HG02943 (cell line): ENCODE results near the gene PCBP1.
"Not testable (repeated sequence)": the region's sequence is repeated elsewhere in the genome, so short reads cannot be mapped to it uniquely, and the experiment has no call there.

Experiments used
- ATAC-seq: cut with Tn5 transposase; IDR thresholded peaks from one replicate; pipeline ENCODE4 v1.9.1; 2021; ENCODE audit warnings: mild to moderate bottlenecking, low read depth, moderate library complexity; ENCODE audit not compliant: unreplicated experiment

PCBP1 gene

DNA sequence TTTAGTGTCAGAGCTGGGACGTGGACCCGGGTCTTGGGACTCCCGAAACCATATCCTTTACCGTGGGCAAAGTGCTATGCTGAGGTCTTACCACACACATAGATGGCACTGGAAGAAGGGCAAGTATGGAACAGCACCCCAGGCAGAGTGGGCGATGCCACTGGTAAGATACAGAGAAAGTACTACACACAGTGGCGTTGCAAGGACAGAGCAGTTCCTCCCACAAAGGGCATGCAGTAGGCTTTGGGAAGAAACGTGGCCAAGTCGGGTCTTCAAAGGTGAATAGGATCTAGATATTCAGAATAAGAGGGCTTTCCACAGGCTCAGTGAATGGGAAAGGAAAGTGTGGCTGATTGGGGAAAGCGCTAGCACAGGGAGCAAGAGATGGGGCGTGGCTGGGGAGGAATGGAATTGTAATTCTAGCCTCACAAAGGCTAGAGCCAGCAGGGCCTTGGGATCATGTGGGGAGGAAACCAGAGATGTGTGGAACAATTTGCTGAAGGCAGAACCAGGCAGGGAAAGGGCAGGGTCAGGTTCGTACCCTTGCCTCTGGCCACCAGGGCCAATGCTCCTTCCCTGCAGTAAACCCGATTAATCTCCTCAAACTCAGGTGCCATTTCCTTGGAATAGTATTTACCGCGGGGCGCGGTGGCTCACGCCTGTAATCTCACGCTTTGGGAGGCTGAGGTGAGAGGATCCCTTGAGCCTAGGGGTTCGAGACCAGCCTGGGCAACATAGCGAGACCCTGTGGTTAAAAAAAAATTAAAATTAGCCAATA lies 36.0 kb downstream of the PCBP1 start:
- no peak for ATAC-seq

DNA sequence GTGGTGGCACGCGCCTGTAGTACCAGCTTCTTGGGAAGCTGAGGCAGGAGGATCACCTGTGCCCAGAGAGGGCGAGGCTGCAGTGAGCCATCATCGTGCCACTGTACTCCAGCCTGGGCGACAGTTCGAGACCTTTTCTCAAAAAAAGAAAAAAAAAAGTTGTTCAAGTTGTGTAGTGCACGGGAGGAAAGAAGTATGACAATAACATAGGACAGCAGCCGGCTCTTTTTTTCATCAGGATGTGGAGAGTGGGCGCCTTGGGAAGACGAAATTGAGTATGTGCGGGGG lies 36.5 kb downstream of the PCBP1 start:
- ATAC-seq = no peak

DNA sequence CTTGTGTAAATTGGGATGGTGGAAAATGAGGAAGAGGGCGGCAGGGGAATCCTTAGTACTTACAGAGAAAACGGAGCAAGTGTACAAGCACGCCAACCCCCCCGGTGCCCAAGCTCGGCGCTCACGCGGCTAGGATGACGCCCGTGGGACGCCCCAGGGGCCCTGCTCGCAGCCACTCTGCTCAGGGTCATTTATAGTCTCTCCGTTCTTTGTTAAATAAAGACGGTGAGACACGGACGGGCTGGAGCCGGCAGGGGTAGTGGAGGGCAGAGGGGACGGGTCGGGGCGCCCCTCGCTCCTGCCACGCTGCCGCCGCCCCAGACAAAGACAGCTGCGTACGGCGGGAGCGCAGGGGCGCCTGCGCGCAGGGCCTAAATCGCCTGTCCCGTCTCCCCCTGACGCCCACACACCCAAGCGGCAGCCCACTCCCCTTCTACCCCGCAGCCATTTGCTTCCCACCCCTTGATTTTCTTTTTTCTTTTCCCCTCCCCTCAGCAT lies 37.8 kb downstream of the PCBP1 start:
- no peak for ATAC-seq

DNA sequence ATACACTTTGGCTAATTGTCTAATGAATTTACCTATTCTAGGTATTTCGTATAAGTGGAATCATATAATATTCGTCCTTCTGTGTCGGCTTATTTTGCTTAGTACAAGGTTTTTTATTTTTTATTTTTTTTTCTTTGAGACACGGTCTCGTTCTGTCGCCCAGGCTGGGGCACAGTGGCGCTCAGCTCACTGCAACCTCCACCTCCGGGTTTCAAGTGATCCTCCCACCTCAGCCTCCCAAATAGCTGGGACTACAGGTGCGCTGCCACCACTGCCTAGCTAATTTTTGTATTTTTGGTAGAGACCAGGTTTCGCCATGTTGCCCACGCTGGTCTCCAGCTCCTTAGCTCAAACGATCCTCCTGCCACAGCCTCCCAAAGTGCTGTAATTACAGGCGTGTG lies 38.2 kb downstream of the PCBP1 start:
- ATAC-seq = no peak

DNA sequence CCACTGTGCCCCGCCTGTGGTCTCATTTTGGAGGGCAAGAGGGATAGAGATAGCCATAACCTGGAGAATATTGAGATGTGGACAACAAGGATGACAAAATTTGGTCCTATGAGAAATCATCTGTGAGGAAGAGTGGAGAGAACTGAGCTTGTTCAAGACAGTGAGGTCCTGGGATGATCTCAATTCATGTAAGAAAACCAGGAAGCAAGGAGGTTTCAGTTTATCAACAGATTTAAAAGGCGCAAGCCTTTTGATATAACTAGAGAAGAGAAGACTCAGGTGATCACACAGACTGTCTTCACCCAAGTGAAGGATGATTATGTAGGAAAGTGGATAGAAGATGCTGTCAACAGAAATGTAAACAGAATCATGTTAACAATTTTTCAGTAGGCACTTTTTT lies 39.1 kb downstream of the PCBP1 start:
- ATAC-seq = no peak

DNA sequence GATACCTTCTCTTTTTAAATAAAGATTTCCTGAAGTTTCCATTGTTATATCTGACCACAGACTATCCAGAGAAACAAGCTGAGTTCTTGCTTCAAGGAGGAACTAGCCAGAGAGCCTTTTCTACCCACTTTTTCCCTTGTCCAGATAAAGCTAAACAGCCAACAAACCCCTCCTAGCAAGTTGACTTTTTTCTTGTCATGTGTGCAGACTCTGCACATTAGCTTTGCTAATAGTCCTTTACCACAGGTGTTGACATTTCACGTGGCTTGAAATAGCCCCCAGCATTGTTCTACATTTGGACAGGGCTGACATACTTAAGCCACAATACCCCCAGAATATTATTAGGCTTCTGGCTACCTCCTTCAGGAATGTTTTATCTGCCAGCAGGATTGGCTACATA lies 40.7 kb downstream of the PCBP1 start:
- ATAC-seq = no peak

DNA sequence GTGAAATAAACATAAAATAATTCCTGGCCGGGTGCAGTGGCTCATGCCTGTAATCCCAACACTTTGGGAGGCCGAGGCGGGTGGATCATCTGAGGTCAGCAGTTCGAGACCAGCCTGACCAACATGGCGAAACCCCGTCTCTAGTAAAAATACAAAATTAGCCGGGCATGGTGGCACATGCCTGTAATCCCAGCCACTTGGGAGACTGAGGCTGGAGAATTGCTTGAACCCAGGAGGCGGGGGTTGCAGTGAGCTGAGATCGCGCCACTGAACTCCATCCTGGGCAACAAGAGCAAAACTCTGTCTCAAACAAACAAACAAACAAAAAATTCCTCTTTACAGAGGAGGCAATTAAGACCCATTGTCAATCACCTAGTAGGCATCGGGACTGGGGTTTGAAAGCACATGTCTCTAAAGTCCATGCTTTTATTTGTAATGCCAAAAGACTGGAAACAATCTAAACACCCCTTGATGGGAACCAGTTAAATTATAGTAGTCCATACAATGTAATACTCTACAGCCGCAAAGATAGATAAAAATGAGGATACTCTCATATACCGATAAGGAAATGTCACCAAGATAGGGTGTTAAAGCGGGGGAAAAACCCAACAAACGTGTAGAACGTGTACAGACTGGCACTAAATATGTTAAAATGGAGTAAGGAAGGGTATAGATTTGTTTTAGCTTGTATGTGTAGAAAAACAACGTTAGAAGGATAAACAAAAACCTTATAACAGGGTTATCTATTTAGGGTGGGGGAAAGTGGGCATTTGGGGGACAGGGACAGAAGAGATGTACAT lies 44.3 kb downstream of the PCBP1 start:
- ATAC-seq = not testable (repeated sequence)

DNA sequence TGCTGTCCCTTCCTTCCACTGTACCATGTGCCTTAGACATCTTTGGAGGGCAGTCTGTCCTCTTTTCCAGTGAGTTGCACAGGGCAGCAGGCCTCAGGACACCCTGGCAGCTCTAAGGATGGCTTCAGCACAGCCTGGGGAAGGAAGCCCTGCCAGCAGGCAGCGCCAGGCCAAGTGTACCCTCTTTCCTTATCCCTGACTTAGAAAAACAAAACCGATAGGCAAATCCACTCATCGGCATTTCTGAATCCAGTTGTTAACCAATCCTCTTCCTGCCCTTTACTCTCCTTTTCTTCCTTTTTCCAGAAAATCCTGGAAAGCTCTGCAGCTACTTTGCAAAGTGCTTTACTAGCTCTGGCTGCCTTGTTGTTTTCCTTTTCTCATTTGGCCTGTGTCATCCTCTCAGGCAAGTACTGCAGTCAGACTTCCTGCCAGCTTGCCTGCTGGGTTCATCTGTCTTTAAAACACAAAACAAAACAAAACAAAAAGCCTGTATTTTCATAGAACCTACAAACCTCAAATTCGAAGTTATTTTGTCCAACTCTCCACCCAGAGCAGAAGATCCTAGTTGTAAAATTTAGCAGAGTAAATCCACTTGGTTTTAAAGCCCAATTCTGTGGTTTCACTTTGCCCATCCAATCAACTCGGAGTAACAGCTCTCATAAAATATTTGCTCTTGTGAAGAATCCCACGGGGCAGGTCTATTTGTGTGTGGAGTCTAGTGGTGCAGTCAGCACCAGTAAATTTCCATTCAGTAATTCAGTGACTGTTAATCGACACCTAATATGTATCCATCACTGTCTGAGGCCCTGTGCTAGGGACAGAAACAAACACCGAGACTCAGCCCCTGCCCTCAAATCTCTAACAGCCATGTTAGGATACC lies 45.2 kb downstream of the PCBP1 start:
- ATAC-seq = peak; percentile 44

DNA sequence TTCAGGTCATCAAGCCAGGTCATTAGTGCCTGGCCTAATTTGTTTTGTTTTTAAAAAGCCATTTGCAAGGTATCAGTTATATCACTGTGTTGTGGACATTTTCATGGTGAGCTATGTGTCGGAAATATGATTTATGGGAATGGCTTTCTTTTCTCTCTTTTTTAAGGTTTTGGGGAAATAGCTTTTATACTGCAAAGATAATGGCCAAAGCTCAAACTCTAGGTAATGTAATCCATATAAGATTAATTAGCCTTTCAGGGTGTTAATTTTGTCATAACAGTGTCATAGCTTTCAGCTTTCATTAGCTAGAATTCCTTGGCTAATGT lies 45.8 kb downstream of the PCBP1 start:
- no peak for ATAC-seq

DNA sequence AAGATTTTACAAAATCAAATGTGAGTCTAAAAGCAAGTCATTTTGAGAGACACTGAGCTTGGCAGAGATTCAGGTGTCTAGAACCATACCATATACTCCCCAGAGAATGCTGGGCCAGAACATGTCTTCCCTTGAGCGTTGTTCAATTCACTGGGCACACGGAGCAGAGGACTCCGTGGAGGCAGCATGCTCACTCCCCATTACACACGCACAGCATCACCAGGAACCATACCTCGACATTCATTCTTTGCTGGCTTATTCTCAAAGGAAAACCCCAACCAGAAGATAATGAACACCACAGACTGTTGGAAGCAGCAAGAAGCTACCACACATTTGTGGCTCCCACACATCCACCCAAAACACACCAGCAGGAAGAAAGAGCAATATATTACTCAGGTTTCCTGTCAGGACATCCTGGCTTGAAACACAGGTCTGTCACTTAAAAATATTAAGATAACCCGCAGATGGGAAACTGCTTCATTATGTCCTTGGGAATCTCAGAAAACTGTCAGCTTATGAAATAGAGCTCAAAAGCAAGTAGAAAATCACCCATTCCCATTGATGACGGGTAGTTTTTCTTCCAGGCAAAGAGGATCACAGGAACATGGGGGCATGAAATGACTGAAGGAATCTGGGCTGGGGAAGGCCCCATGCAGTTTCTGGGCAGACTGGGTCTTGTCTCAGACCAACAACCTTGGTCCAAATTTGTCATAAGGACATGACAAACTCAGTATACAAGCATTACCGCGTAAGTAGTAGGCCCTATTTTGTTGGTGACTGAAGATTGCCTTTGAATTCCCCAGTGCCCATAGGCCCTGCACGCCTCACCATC lies 46.4 kb downstream of the PCBP1 start:
- no peak for ATAC-seq

DNA sequence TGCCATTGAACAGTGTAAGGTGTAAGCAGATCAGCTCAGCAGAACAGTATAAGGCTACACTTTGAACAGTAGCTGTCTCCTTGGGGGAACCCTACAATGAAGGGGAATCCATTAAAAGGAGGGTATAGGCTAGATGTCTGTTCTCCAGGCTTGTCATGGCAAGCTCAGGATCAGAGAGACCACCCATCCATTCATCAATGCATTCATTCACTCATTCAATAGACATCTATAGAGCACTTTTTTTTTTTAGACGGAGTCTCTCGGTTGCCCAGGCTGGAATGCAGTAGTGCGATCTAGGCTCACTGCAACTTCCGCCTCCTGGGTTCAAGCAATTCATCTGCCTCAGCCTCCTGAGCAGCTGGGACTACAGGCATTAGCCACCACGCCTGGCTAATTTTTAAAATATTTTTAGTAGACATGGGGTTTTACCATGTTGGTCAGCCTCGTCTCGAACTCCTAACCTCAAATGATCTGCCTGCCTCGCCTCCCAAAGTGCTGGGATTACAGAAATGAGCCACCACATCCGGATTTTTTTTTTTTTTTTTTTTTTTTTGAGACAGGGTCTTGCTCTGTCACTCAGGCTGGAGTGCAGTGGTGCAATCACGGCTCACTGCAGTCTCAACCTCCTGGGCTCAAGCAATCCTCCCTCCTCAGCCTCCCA lies 47.2 kb downstream of the PCBP1 start:
- ATAC-seq = not testable (repeated sequence)
